ENCODE results near the gene HK1. TPM values are rescaled to one million over a fixed set of nuclear protein-coding genes. Genes with fewer than 3 reads are reported as not detected.
A peak's percentile ranks its signal among the peaks of the same experiment; 100 is the strongest.

HK1 gene
- total RNA-seq, 1 experiment from 2014 or later, result 140 TPM

DNA sequence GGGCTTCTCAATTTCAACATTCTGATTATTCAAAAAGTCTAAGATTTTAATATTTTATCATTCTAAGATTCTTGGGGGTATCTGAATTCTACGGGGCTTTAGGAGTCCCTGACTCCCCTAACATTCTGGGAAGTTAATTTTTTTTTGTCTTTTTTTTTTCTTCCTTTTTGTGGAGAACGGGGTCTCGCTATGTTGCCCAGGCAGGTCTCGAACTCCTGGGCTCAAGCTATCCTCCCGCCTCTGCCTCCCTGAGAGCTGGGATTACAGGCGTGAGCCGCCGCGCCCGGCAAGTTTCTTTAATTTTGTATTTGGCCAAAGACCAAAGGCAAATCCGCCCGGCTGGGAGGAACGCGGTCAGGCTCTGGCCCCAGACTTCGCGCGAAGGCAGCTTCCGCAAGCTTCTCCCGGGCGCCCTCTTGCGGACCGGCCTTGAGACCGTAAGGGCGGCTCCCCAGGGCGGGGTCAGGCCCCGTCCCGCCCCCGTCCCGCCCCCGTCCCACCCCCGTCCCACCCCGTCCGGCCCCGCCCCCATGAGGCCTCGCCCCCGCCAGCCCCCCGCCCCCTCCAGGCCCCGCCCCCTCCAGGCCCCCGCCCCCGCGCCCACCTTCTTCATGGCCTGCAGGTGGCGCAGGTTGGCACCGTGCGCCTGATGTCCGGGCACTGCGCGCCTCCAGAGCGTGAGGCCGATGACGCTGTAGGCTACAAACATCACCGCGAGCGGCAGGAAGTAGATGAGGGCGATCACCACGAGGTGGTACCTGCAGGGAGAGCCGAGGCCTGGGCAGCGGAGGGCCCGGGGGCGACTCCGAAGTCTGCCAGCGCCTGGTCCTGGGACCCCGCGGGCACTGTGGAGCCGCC is 130.3 kb downstream of the HK1 start:
- peaks cover 26% of the 10 kb centered on the region for H3K4me1 ChIP-seq (replicated peaks; ENCODE audit: insufficient read depth)
- H3K9me2 ChIP-seq (ENCODE audit: insufficient read depth), result no peaks in the 10 kb centered on the region
- peak overlapping the region; percentile 93 for H2AFZ ChIP-seq
- ChIA-PET CTCF (interaction anchor here (0.5 to 2.3 kb wide), 19 partner anchors 9 to 498 kb away, joined by 3 to 12 read pairs (median 4); no protein-coding TSS in a partner anchor), POLR2A (ENCODE audit: unreplicated experiment) (no interaction called here)
- peak overlapping the region; percentile 50; the same call in 1 of the 2 replicates for H3K4me3 ChIP-seq
- DNase-seq, result peak; percentile 85 to 96
- H3K27ac ChIP-seq, result no peak overlapping the region
- intact Hi-C loops (cut with micrococcal nuclease; ENCODE audit: unreplicated experiment), result loop anchor here (1.0 to 10.0 kb wide), 11 partner anchors 30 to 604 kb away; partner anchors contain the start of genes KIFBP and VPS26A
- TF ChIP-seq, protein P1, sequence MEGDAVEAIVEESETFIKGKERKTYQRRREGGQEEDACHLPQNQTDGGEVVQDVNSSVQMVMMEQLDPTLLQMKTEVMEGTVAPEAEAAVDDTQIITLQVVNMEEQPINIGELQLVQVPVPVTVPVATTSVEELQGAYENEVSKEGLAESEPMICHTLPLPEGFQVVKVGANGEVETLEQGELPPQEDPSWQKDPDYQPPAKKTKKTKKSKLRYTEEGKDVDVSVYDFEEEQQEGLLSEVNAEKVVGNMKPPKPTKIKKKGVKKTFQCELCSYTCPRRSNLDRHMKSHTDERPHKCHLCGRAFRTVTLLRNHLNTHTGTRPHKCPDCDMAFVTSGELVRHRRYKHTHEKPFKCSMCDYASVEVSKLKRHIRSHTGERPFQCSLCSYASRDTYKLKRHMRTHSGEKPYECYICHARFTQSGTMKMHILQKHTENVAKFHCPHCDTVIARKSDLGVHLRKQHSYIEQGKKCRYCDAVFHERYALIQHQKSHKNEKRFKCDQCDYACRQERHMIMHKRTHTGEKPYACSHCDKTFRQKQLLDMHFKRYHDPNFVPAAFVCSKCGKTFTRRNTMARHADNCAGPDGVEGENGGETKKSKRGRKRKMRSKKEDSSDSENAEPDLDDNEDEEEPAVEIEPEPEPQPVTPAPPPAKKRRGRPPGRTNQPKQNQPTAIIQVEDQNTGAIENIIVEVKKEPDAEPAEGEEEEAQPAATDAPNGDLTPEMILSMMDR (conservative IDR thresholded peaks at IDR 0.05), result peak; percentile 54
- no peak for TF ChIP-seq EZH2 (IDR thresholded peaks at IDR 0.05; ENCODE audit: low read depth)
- peak overlapping the region; percentile 82 for H3K4me2 ChIP-seq
- no peaks in the 10 kb centered on the region for H3K9me3 ChIP-seq (ENCODE audit: insufficient read depth, low read depth)
- no TSS peak for BruUV-seq (replicated peaks)
- H3K36me3 ChIP-seq (ENCODE audit: low read depth), result no peaks in the 10 kb centered on the region
- peaks cover 21% of the 10 kb centered on the region; the same call in 1 of the 2 replicates for H3F3A ChIP-seq (ENCODE audit: insufficient read depth, low read depth)
- no peaks in the 10 kb centered on the region for H3K79me2 ChIP-seq (ENCODE audit: low read depth)
- H3K27me3 ChIP-seq (ENCODE audit: insufficient read depth, low read depth), result no peaks in the 10 kb centered on the region
- H4K20me1 ChIP-seq (ENCODE audit: insufficient read depth), result no peaks in the 10 kb centered on the region

DNA sequence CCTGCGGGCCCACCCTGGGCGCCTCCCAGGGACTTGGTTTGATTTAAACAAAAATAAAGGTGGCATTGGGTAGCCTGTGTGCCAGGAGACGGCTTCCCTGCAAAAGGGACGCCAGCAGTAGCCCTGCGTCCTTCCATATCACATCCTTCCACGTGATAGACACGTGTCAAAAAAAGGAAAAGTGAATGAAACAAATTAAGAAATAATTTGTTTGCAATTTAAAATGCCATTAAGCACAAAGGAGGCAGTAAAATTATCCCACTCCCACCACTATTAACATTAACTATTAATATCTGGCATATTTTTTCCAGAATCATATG is 130.8 kb downstream of the HK1 start:
- Histone ChIP-seq H3K79me2 (ENCODE audit: low read depth) (no peaks in the 10 kb centered on the region), H3K36me3 (ENCODE audit: low read depth) (no peaks in the 10 kb centered on the region), H2AFZ (peak overlapping the region; percentile 93), H4K20me1 (ENCODE audit: insufficient read depth) (no peaks in the 10 kb centered on the region), H3K9me3 (ENCODE audit: insufficient read depth, low read depth) (no peaks in the 10 kb centered on the region), H3K27ac (no peak overlapping the region), H3F3A (ENCODE audit: insufficient read depth, low read depth) (peaks cover 21% of the 10 kb centered on the region; the same call in 1 of the 2 replicates), H3K4me2 (peak overlapping the region; percentile 82), H3K27me3 (ENCODE audit: insufficient read depth, low read depth) (no peaks in the 10 kb centered on the region), H3K9me2 (ENCODE audit: insufficient read depth) (no peaks in the 10 kb centered on the region), H3K4me1 (replicated peaks; ENCODE audit: insufficient read depth) (peaks cover 26% of the 10 kb centered on the region), H3K4me3 (peak overlapping the region; percentile 50; the same call in 1 of the 2 replicates)
- intact Hi-C loops (cut with micrococcal nuclease; ENCODE audit: unreplicated experiment), result loop anchor here (1.0 to 10.0 kb wide), 9 partner anchors 40 to 604 kb away; partner anchors contain the start of genes KIFBP and VPS26A
- ChIA-PET CTCF (interaction anchor here (1.0 kb wide), 1 partner anchor 176 kb away, joined by 5 read pairs; no protein-coding TSS in a partner anchor), POLR2A (ENCODE audit: unreplicated experiment) (no interaction called here)
- no peak for DNase-seq
- BruUV-seq (replicated peaks), result TSS peak; percentile 29
- TF ChIP-seq, protein P1 (conservative IDR thresholded peaks at IDR 0.05), result no peak; the same call in none of the 2 replicates
- no peak for TF ChIP-seq EZH2 (IDR thresholded peaks at IDR 0.05; ENCODE audit: low read depth)

DNA sequence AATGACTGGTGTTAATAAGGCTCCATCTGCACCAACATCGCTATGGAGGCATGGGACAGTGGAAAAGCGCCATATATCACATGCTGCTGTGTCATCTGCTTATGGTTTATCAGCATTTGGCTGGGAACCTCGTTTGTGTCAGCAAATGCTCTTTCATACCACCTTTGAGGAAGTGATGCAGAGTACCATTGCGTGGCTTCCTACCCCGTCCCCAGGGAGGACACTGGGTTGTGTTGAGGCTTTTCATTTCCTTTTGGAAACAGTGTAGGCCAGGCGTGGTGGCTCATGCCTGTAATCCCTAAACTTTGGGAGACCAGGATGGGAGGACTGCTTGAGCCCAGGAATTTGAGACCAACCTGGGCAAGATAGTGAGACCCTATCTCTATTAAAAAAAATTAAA is 131.7 kb downstream of the HK1 start:
- H3K4me3 ChIP-seq, result no peak overlapping the region
- no peaks in the 10 kb centered on the region for H4K20me1 ChIP-seq (ENCODE audit: insufficient read depth)
- POLR2A ChIA-PET (ENCODE audit: unreplicated experiment), result no interaction called here
- no peaks in the 10 kb centered on the region for H3K9me3 ChIP-seq (ENCODE audit: insufficient read depth, low read depth)
- H3F3A ChIP-seq (ENCODE audit: insufficient read depth, low read depth), result peaks cover 21% of the 10 kb centered on the region; the same call in 1 of the 2 replicates
- CTCF ChIA-PET, result interaction anchor here (1.1 kb wide), 1 partner anchor 47 kb away, joined by 5 read pairs; no protein-coding TSS in a partner anchor
- H3K36me3 ChIP-seq (ENCODE audit: low read depth), result no peaks in the 10 kb centered on the region
- H3K4me1 ChIP-seq (replicated peaks; ENCODE audit: insufficient read depth), result peaks cover 26% of the 10 kb centered on the region
- 0 out of 2 replicates have a peak, but pooled peaks cover under 1% of the 10 kb centered on the region for H3K27me3 ChIP-seq (ENCODE audit: insufficient read depth, low read depth)
- intact Hi-C loops (cut with micrococcal nuclease; ENCODE audit: unreplicated experiment), result loop anchor here (1.0 to 10.0 kb wide), 10 partner anchors 39 to 605 kb away; partner anchors contain the start of genes KIFBP and VPS26A
- H3K9me2 ChIP-seq (ENCODE audit: insufficient read depth), result no peaks in the 10 kb centered on the region
- DNase-seq, result no peak
- no peak overlapping the region for H3K27ac ChIP-seq
- no peak for TF ChIP-seq EZH2 (IDR thresholded peaks at IDR 0.05; ENCODE audit: low read depth)
- TF ChIP-seq, protein P1 (conservative IDR thresholded peaks at IDR 0.05), result no peak
- no peak overlapping the region for H2AFZ ChIP-seq
- no TSS peak for BruUV-seq (replicated peaks)
- no peaks in the 10 kb centered on the region for H3K79me2 ChIP-seq (ENCODE audit: low read depth)
- H3K4me2 ChIP-seq, result no peak overlapping the region
